Peyer's patch (tissue), 4 donors: Measurements from ENCODE around the gene TOM1L2.

ENCODE experiments used
- CTCF ChIP-seq, 6 experiments: fragments of 450-650 bp in 4 of 6; fragments of 200-600 bp in 2 of 6; sonication (generic) in 1 of 6; IDR thresholded peaks; one replicate each; pipeline ENCODE4 v1.5.1; 2017 to 2019; ENCODE audit warnings: antibody characterized with exemption in 6 of 6, mild to moderate bottlenecking in 3 of 6, moderate library complexity in 1 of 6
- POLR2A ChIP-seq, 2 donors: fragments of 450-650 bp; IDR thresholded peaks; one replicate each; pipeline ENCODE4 v1.5.1; 2017; ENCODE audit warnings: antibody characterized with exemption in 2 of 2, mild to moderate bottlenecking in 2 of 2, moderate library complexity in 2 of 2

GRCh38 chr17:17913695-17914332, 58.4 kb downstream of the TOM1L2 start:
- no peak for TF ChIP-seq POLR2A (IDR thresholded peaks at IDR 0.05)
- no peak for TF ChIP-seq CTCF (IDR thresholded peaks at IDR 0.05)
